Measurements from ENCODE around the gene TMEM9. TPM values are rescaled to one million over a fixed set of nuclear protein-coding genes. Genes with fewer than 3 reads are reported as not detected.

The TMEM9 gene
- total and polyA plus RNA-seq, 9 of the 15 experiments (the other 6 are each of a cell fraction or from before 2014, with no cell fraction given) = 30.4 to 107 (median 67.6) TPM

DNA sequence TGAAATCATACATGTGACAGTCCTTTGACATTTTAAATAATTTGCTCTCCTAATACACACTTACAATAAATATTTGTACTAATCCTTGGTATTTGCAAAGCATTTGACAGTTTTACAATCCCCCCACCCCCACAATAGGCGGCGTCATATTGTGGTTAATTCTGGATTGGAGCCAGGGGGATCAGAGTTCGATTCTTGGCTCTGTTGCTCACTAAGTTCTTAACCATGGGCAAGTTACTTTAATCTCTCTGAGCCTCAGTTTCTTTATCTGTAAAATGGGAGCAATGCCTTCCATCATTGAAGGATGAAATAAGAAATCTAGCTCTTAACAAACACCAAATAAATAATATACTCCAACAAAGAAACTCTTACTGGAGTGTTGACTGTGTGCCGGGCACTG, 65.9 kb downstream of the TMEM9 start (continued):
- TF ChIP-seq, protein P1, sequence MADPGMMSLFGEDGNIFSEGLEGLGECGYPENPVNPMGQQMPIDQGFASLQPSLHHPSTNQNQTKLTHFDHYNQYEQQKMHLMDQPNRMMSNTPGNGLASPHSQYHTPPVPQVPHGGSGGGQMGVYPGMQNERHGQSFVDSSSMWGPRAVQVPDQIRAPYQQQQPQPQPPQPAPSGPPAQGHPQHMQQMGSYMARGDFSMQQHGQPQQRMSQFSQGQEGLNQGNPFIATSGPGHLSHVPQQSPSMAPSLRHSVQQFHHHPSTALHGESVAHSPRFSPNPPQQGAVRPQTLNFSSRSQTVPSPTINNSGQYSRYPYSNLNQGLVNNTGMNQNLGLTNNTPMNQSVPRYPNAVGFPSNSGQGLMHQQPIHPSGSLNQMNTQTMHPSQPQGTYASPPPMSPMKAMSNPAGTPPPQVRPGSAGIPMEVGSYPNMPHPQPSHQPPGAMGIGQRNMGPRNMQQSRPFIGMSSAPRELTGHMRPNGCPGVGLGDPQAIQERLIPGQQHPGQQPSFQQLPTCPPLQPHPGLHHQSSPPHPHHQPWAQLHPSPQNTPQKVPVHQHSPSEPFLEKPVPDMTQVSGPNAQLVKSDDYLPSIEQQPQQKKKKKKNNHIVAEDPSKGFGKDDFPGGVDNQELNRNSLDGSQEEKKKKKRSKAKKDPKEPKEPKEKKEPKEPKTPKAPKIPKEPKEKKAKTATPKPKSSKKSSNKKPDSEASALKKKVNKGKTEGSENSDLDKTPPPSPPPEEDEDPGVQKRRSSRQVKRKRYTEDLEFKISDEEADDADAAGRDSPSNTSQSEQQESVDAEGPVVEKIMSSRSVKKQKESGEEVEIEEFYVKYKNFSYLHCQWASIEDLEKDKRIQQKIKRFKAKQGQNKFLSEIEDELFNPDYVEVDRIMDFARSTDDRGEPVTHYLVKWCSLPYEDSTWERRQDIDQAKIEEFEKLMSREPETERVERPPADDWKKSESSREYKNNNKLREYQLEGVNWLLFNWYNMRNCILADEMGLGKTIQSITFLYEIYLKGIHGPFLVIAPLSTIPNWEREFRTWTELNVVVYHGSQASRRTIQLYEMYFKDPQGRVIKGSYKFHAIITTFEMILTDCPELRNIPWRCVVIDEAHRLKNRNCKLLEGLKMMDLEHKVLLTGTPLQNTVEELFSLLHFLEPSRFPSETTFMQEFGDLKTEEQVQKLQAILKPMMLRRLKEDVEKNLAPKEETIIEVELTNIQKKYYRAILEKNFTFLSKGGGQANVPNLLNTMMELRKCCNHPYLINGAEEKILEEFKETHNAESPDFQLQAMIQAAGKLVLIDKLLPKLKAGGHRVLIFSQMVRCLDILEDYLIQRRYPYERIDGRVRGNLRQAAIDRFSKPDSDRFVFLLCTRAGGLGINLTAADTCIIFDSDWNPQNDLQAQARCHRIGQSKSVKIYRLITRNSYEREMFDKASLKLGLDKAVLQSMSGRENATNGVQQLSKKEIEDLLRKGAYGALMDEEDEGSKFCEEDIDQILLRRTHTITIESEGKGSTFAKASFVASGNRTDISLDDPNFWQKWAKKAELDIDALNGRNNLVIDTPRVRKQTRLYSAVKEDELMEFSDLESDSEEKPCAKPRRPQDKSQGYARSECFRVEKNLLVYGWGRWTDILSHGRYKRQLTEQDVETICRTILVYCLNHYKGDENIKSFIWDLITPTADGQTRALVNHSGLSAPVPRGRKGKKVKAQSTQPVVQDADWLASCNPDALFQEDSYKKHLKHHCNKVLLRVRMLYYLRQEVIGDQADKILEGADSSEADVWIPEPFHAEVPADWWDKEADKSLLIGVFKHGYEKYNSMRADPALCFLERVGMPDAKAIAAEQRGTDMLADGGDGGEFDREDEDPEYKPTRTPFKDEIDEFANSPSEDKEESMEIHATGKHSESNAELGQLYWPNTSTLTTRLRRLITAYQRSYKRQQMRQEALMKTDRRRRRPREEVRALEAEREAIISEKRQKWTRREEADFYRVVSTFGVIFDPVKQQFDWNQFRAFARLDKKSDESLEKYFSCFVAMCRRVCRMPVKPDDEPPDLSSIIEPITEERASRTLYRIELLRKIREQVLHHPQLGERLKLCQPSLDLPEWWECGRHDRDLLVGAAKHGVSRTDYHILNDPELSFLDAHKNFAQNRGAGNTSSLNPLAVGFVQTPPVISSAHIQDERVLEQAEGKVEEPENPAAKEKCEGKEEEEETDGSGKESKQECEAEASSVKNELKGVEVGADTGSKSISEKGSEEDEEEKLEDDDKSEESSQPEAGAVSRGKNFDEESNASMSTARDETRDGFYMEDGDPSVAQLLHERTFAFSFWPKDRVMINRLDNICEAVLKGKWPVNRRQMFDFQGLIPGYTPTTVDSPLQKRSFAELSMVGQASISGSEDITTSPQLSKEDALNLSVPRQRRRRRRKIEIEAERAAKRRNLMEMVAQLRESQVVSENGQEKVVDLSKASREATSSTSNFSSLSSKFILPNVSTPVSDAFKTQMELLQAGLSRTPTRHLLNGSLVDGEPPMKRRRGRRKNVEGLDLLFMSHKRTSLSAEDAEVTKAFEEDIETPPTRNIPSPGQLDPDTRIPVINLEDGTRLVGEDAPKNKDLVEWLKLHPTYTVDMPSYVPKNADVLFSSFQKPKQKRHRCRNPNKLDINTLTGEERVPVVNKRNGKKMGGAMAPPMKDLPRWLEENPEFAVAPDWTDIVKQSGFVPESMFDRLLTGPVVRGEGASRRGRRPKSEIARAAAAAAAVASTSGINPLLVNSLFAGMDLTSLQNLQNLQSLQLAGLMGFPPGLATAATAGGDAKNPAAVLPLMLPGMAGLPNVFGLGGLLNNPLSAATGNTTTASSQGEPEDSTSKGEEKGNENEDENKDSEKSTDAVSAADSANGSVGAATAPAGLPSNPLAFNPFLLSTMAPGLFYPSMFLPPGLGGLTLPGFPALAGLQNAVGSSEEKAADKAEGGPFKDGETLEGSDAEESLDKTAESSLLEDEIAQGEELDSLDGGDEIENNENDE (IDR thresholded peaks at IDR 0.05; ENCODE audit: low read depth, low read length) = no peak
- TF ChIP-seq NFIC (IDR thresholded peaks at IDR 0.05) (peak; percentile 26; the same call in 1 of the 2 replicates), RBM25 (IDR thresholded peaks at IDR 0.05; ENCODE audit: low read depth, low read length, severe bottlenecking) (peak; percentile 88)

Data from K562 (cell line).